GM21723 (cell line): ENCODE data around the gene FOXC1.

Experiments used
- ATAC-seq: cut with Tn5 transposase; IDR thresholded peaks from one replicate; pipeline ENCODE4 v1.9.1; 2021; ENCODE audit warnings: mild to moderate bottlenecking, moderate library complexity; ENCODE audit not compliant: unreplicated experiment

The FOXC1 gene

GRCh38 chr6:1640476-1640875, 30.8 kb downstream of the FOXC1 start:
- no peak for ATAC-seq

GRCh38 chr6:1641343-1641885, 31.7 kb downstream of the FOXC1 start:
- ATAC-seq: no peak

GRCh38 chr6:1643111-1643510, 33.4 kb downstream of the FOXC1 start:
- ATAC-seq: no peak

GRCh38 chr6:1643830-1644445, 34.2 kb downstream of the FOXC1 start:
- ATAC-seq: no peak

- no peak for ATAC-seq
Measured at GRCh38 chr6:1644516-1645060, 34.9 kb downstream of the FOXC1 start.

- ATAC-seq: no peak
Measured at GRCh38 chr6:1645466-1646185, 35.9 kb downstream of the FOXC1 start.

- ATAC-seq: no peak
Measured at GRCh38 chr6:1651362-1651761, 41.6 kb downstream of the FOXC1 start.

- no peak for ATAC-seq
Measured at GRCh38 chr6:1652842-1653241, 43.1 kb downstream of the FOXC1 start.

GRCh38 chr6:1654054-1654453, 44.3 kb downstream of the FOXC1 start:
- ATAC-seq: no peak

- ATAC-seq: no peak
Measured at GRCh38 chr6:1657116-1657770, 47.5 kb downstream of the FOXC1 start.

- no peak for ATAC-seq
Measured at GRCh38 chr6:1657771-1658165, 48.1 kb downstream of the FOXC1 start.

- no peak for ATAC-seq
Measured at GRCh38 chr6:1658212-1659005, 48.7 kb downstream of the FOXC1 start.

- no peak for ATAC-seq
Measured at GRCh38 chr6:1659816-1660215, 50.1 kb downstream of the FOXC1 start.

- ATAC-seq: no peak
Measured at GRCh38 chr6:1662534-1662933, 52.8 kb downstream of the FOXC1 start.
